Tibial nerve (tissue), 4 donors: Measurements from ENCODE around the gene MRPL57. TPM values are rescaled to one million over a fixed set of nuclear protein-coding genes. Genes with fewer than 3 reads are reported as not detected.
"Not testable (repeated sequence)": the region's sequence is repeated elsewhere in the genome, so short reads cannot be mapped to it uniquely, and the experiment has no call there.

Experiments
- DNase-seq, 2 donors: peaks; one replicate each; pipeline ENCODE4 v3.0.0-alpha.2; 2019; ENCODE audit warnings: low spot score in 2 of 2
- H3K27ac ChIP-seq, 4 donors: fragments of 200-600 bp; sonication (generic) in 3 of 4; one replicate each; pipeline ENCODE4 v1.5.1; 2017 to 2019; ENCODE audit warnings: mild to moderate bottlenecking in 1 of 4
- H3K27me3 ChIP-seq, 2 donors: fragments of 200-600 bp; sonication (generic) in 1 of 2; one replicate each; pipeline versions ENCODE4 v1.5.1 to v1.6.0; 2017 to 2019
- H3K36me3 ChIP-seq, 3 donors: fragments of 200-600 bp; sonication (generic); one replicate each; pipeline ENCODE4 v1.5.1; 2018 to 2019
- H3K4me1 ChIP-seq, 4 donors: fragments of 200-600 bp; sonication (generic) in 3 of 4; one replicate each; pipeline ENCODE4 v1.5.1; 2017 to 2019
- H3K4me3 ChIP-seq, 4 donors: fragments of 200-600 bp; sonication (generic) in 3 of 4; one replicate each; pipeline ENCODE4 v1.5.1; 2017 to 2019; ENCODE audit warnings: mild to moderate bottlenecking in 1 of 4, moderate library complexity in 1 of 4
- H3K9me3 ChIP-seq, 4 donors: fragments of 200-600 bp; sonication (generic) in 3 of 4; one replicate each; pipeline ENCODE4 v1.5.1; 2017 to 2019
- CTCF ChIP-seq, 5 experiments: fragments of 200-600 bp in 3 of 5; fragments of 450-650 bp in 2 of 5; sonication (generic) in 3 of 5; IDR thresholded peaks; one replicate each; pipeline ENCODE4 v1.5.1; 2016 to 2019; ENCODE audit warnings: antibody characterized with exemption in 5 of 5, mild to moderate bottlenecking in 3 of 5, moderate library complexity in 2 of 5
- EP300 ChIP-seq, 2 donors: sonication (generic); formaldehyde crosslinking; IDR thresholded peaks; one replicate each; pipeline ENCODE4 v1.6.1; 2017; ENCODE audit warnings: antibody characterized with exemption in 2 of 2, mild to moderate bottlenecking in 1 of 2
- POLR2A ChIP-seq, 2 donors: fragments of 450-650 bp; IDR thresholded peaks; one replicate each; pipeline ENCODE4 v1.6.1; 2017; ENCODE audit warnings: antibody characterized with exemption in 2 of 2, mild to moderate bottlenecking in 2 of 2, moderate library complexity in 2 of 2
- WGBS, 2 donors: methylation state at CpG; one replicate each; pipeline ENCODE4 v1.1.5; 2018; 5-methylcytosine and 5-hydroxymethylcytosine counted together
- total RNA-seq, 4 donors: library from RNA; depleted of rRNA; stranded (reverse); fragments of >200 nt; gene quantifications; one replicate each; pipeline ENCODE4 v1.1.0, GENCODE V29; 2016

Gene MRPL57
- 10 to 100 TPM; 37.8 to 50.5 (median 42.3) TPM for total RNA-seq

GRCh38 chr13:21176215-21176981 is at the start of gene MRPL57, which contains the start of gene SKA3:
MRPL57 (plus strand) TSS chr13:21176658; CDS start chr13:21176917, 259 bp downstream.
SKA3 (minus strand) TSS chr13:21176552; CDS start chr13:21176477, 75 bp downstream.
- Histone ChIP-seq H3K27me3 (no peaks in the 10 kb centered on the region), H3K4me1 (peaks cover 0 to 21% (median 12%) of the 10 kb centered on the region in 4 donors), H3K36me3 (peaks cover 0 to 12% (median 0%) of the 10 kb centered on the region in 3 donors), H3K27ac (peak within 1 kb of the TSS; percentile 88 to 98 (median 92)), H3K4me3 (peak within 1 kb of the TSS; percentile 73 to 97 (median 81)), H3K9me3 (no peaks in the 10 kb centered on the region)
- DNase-seq = peak; percentile 81
- WGBS, 2 donors = 0 to 5% methylated on average over 11 to 65 of the region's 93 CpGs
- TF ChIP-seq POLR2A (IDR thresholded peaks at IDR 0.05) = peak; percentile 71 to 90
- TF ChIP-seq CTCF (IDR thresholded peaks at IDR 0.05) = peak in 4 of 5 experiments; percentile 7 to 75 (median 45)
- peak; percentile 76 to 97 for TF ChIP-seq EP300 (IDR thresholded peaks at IDR 0.05)

GRCh38 chr13:21130116-21130515 is 46.3 kb upstream of the MRPL57 start:
- WGBS, 2 donors = 90 to 91% methylated on average over 2 of the region's 2 CpGs
- H3K36me3 ChIP-seq = no peaks in the 10 kb centered on the region
- no peak overlapping the region for H3K4me3 ChIP-seq
- TF ChIP-seq POLR2A (IDR thresholded peaks at IDR 0.05) (no peak), CTCF (IDR thresholded peaks at IDR 0.05) (no peak), EP300 (IDR thresholded peaks at IDR 0.05) (no peak)
- no peak for DNase-seq
- H3K27ac ChIP-seq = no peak overlapping the region
- no peaks in the 10 kb centered on the region for H3K9me3 ChIP-seq
- no peaks in the 10 kb centered on the region for H3K27me3 ChIP-seq
- H3K4me1 ChIP-seq = no peaks in the 10 kb centered on the region

GRCh38 chr13:21133077-21133476 is 43.4 kb upstream of the MRPL57 start:
- no peaks in the 10 kb centered on the region for H3K4me1 ChIP-seq
- TF ChIP-seq POLR2A (IDR thresholded peaks at IDR 0.05) = no peak
- TF ChIP-seq CTCF (IDR thresholded peaks at IDR 0.05) = no peak
- no peak for TF ChIP-seq EP300 (IDR thresholded peaks at IDR 0.05)
- H3K9me3 ChIP-seq = no peaks in the 10 kb centered on the region
- no peaks in the 10 kb centered on the region for H3K27me3 ChIP-seq
- no peak for DNase-seq
- WGBS, 2 donors = 42 to 44% methylated on average over 3 of the region's 3 CpGs
- H3K27ac ChIP-seq = no peak overlapping the region
- no peaks in the 10 kb centered on the region for H3K36me3 ChIP-seq
- H3K4me3 ChIP-seq = no peak overlapping the region

GRCh38 chr13:21134475-21134874 is 42.0 kb upstream of the MRPL57 start:
- Histone ChIP-seq H3K27ac (no peak overlapping the region), H3K4me3 (no peak overlapping the region), H3K9me3 (no peaks in the 10 kb centered on the region), H3K27me3 (no peaks in the 10 kb centered on the region), H3K4me1 (peaks cover 0 to 2% (median 0%) of the 10 kb centered on the region in 4 donors), H3K36me3 (no peaks in the 10 kb centered on the region)
- 63 to 91% methylated on average over 5 of the region's 5 CpGs for WGBS, 2 donors
- TF ChIP-seq CTCF (IDR thresholded peaks at IDR 0.05) (no peak), POLR2A (IDR thresholded peaks at IDR 0.05) (no peak), EP300 (IDR thresholded peaks at IDR 0.05) (no peak)
- DNase-seq = no peak

- 88 to 93% methylated on average over 6 of the region's 6 CpGs for WGBS, 2 donors
- H3K4me3 ChIP-seq, H3K36me3 ChIP-seq, H3K27ac ChIP-seq, H3K4me1 ChIP-seq, DNase-seq, H3K27me3 ChIP-seq, H3K9me3 ChIP-seq: not testable (repeated sequence)
These were observed 40.6 kb upstream of the MRPL57 start for GRCh38 chr13:21135833-21136232.
